G401 (cell line): ENCODE data around the gene CDR2L. TPM values are rescaled to one million over a fixed set of nuclear protein-coding genes. Genes with fewer than 3 reads are reported as not detected.

Experiments
- DNase-seq: peaks from one replicate; pipeline ENCODE4 v3.0.0-alpha.2; 2015; ENCODE audit warnings: low spot score
- in situ Hi-C: cut with HindIII; loops from 2 replicates; pipeline ENCODE4 v1.10.0; 2016; ENCODE audit warnings: low sequenced_read_pairs, mixed read lengths
- total RNA-seq: library from RNA; depleted of rRNA; stranded (reverse); fragments of >200 nt; shearing (Covaris generic); gene quantifications from 2 replicates; pipeline ENCODE4 v1.2.3, GENCODE V29; 2014; rRNA removed

CDR2L gene
- total RNA-seq, 1 experiment from 2014 or later: 24.4 TPM

DNA sequence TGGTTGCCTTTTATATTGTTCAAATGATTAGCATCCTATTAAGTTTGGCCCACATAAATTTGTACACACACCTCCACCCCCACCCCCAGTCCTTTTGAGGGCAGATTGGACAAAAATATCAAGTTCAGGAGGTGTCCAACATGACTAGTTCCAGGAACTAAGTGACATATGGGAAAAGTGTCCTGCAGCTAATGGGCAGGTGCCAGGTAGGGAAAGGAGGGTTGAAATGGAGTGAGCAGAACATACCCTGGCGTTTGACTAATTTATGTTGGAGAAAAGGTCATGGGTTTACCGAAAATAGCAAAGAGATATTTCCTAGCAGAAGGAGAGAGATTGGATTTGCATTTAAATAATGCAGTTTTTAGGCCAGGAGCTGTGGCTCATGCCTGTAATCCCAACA lies 64.5 kb downstream of the CDR2L start:
- in situ Hi-C loops: no loop called here
- peak; percentile 99 for DNase-seq

Other genes starting within 250 kb of the CDR2L start
- 82.3 and 90.0 TPM in 2 replicates for gene NHERF1, start 239.0 kb upstream of the CDR2L start, total RNA-seq
- 31.0 and 32.7 TPM in 2 replicates for gene NAT9, start 211.3 kb upstream of the CDR2L start, total RNA-seq
- 0.37 and 1.3 TPM in 2 replicates for gene GRIN2C, start 127.7 kb upstream of the CDR2L start, total RNA-seq
- gene FDXR, start 114.6 kb upstream of the CDR2L start, total RNA-seq: 120 and 154 TPM in 2 replicates
- gene FADS6, start 94.0 kb upstream of the CDR2L start, total RNA-seq: not detected in 2 replicates
- 1.4 and 1.9 TPM in 2 replicates for gene USH1G, start 64.4 kb upstream of the CDR2L start, total RNA-seq
- not detected in 2 replicates for gene OTOP2, start 63.4 kb upstream of the CDR2L start, total RNA-seq
- not detected in 2 replicates for gene OTOP3, start 51.7 kb upstream of the CDR2L start, total RNA-seq
- 2.1 and 4.7 TPM in 2 replicates for gene HID1, start 14.9 kb upstream of the CDR2L start, total RNA-seq
- gene MRPL58, start 25.0 kb downstream of the CDR2L start, total RNA-seq: 98.4 and 99.0 TPM in 2 replicates
- 206 and 238 TPM in 2 replicates for gene ATP5PD, start 59.3 kb downstream of the CDR2L start, total RNA-seq
- gene KCTD2, start 59.6 kb downstream of the CDR2L start, total RNA-seq: 26.8 and 27.8 TPM in 2 replicates
- gene SLC16A5, start 100.3 kb downstream of the CDR2L start, total RNA-seq: 11.0 and 25.5 TPM in 2 replicates
- gene ARMC7, start 122.3 kb downstream of the CDR2L start, total RNA-seq: 10.5 and 13.6 TPM in 2 replicates
- gene NT5C, start 144.1 kb downstream of the CDR2L start, total RNA-seq: 104 and 142 TPM in 2 replicates
- gene JPT1, start 166.9 kb downstream of the CDR2L start, total RNA-seq: 199 and 235 TPM in 2 replicates
- 142 and 183 TPM in 2 replicates for gene SUMO2, start 195.3 kb downstream of the CDR2L start, total RNA-seq
- gene NUP85, start 218.0 kb downstream of the CDR2L start, total RNA-seq: 80.2 and 86.3 TPM in 2 replicates